Measurements from ENCODE around the gene DCD. TPM values are rescaled to one million over a fixed set of nuclear protein-coding genes. Genes with fewer than 3 reads are reported as not detected.
A peak's percentile ranks its signal among the peaks of the same experiment; 100 is the strongest.

DCD gene
- total RNA-seq, 1 donor from 2014 or later, result not detected

DNA sequence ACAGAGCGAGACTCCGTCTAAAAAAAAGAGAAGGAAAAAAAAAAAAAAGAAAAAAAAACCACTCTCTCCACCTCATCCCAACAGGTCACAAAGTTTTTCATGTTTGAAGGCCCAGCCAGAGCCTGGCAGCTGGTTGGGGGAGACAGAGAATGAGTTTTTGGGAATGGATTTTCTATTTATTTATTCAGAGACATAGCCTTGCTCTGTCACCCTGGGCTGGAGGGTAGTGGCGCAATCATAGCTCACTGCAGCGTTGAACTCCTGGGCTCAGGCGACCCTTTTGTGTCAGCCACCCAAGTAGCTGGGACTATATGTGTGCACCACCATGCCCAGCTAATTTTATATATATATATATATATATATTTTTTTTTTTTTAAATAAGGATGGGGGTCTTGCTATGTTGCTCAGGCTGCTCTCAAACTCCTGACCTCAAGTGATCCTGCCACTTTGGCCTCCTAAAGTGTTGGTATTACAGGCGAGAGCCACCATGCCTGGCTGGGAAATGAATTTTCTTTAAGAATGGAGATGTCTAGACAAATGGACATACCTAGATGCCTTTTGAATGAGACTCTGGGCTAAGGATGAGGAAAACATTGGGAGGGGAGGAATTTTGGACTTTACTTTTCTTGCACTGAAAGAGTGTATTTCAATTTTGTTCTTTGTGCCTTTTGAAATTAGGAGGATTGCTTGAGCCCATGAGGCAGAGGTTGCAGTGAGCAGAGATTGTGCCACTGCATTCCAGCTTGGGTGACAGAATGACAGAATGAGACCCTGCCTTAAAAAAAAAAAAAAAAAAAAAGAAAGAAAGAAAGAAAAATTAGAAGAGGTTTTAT, 42.8 kb downstream of the DCD start:
- peaks cover 34% of the 10 kb centered on the region for H3K27me3 Mint-ChIP-seq

DNA sequence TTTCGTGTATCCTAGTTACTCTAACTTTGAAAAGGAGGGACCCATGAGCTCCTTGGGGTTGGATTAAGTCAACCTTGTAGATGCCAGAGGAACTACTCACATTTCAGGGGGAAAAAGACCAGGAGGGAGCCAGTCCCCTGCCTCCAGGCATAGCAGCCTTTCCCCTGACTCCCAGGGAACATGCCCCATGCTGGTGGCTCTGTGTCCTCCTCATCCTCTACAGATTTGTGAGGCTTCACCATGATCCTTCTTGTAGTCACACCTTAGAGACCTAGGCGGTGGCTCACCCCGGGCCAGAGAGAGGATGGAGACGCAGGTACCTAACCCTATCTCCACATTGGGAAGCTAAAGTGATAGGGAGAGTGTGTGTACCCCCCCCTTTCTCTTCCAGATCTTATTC, 43.7 kb downstream of the DCD start:
- Mint-ChIP-seq H3K4me3 (no peak overlapping the region), H3K36me3 (no peaks in the 10 kb centered on the region), H3K27me3 (peaks cover 33% of the 10 kb centered on the region), H3K27ac (no peak overlapping the region), H3K4me1 (ENCODE audit: unreplicated experiment) (no peaks in the 10 kb centered on the region), H3K9me3 (no peaks in the 10 kb centered on the region)
- TF ChIP-seq, protein P1, sequence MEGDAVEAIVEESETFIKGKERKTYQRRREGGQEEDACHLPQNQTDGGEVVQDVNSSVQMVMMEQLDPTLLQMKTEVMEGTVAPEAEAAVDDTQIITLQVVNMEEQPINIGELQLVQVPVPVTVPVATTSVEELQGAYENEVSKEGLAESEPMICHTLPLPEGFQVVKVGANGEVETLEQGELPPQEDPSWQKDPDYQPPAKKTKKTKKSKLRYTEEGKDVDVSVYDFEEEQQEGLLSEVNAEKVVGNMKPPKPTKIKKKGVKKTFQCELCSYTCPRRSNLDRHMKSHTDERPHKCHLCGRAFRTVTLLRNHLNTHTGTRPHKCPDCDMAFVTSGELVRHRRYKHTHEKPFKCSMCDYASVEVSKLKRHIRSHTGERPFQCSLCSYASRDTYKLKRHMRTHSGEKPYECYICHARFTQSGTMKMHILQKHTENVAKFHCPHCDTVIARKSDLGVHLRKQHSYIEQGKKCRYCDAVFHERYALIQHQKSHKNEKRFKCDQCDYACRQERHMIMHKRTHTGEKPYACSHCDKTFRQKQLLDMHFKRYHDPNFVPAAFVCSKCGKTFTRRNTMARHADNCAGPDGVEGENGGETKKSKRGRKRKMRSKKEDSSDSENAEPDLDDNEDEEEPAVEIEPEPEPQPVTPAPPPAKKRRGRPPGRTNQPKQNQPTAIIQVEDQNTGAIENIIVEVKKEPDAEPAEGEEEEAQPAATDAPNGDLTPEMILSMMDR (conservative IDR thresholded peaks at IDR 0.05), result no peak
- no peak for DNase-seq (ENCODE audit: extremely low spot score, unreplicated experiment)

More for the DNA sequence above, 42.8 kb downstream of the DCD start:
- TF ChIP-seq, protein P1 (conservative IDR thresholded peaks at IDR 0.05), result no peak
- no peak for DNase-seq (ENCODE audit: extremely low spot score, unreplicated experiment)
- Mint-ChIP-seq H3K36me3 (no peaks in the 10 kb centered on the region), H3K9me3 (no peaks in the 10 kb centered on the region), H3K4me3 (no peak overlapping the region), H3K27ac (no peak overlapping the region), H3K4me1 (ENCODE audit: unreplicated experiment) (no peaks in the 10 kb centered on the region)

DNA sequence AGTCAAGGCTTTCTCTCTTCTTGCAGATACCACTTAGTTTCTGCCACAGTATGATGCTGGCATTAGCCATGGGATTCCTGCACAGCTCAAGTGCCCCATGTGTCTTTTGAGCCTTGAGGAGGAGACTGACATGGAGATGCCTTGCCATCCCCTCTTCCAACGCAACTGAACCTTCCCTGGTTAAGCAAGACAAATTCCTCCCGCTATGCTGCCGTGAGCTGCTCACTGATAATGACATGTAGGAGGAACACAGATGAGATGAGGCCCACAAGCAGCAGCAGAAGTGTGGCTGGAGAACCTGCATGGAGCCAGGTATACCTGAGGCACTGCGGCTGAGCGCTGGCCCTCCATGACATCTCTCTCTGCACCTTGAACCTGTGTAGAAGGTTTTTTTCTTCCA, 44.3 kb downstream of the DCD start:
- Mint-ChIP-seq H3K27ac (no peak overlapping the region), H3K36me3 (no peaks in the 10 kb centered on the region), H3K4me3 (no peak overlapping the region), H3K27me3 (peaks cover 35% of the 10 kb centered on the region), H3K4me1 (ENCODE audit: unreplicated experiment) (no peaks in the 10 kb centered on the region), H3K9me3 (no peaks in the 10 kb centered on the region)
- no peak for DNase-seq (ENCODE audit: extremely low spot score, unreplicated experiment)
- TF ChIP-seq, protein P1 (conservative IDR thresholded peaks at IDR 0.05), result no peak

DNA sequence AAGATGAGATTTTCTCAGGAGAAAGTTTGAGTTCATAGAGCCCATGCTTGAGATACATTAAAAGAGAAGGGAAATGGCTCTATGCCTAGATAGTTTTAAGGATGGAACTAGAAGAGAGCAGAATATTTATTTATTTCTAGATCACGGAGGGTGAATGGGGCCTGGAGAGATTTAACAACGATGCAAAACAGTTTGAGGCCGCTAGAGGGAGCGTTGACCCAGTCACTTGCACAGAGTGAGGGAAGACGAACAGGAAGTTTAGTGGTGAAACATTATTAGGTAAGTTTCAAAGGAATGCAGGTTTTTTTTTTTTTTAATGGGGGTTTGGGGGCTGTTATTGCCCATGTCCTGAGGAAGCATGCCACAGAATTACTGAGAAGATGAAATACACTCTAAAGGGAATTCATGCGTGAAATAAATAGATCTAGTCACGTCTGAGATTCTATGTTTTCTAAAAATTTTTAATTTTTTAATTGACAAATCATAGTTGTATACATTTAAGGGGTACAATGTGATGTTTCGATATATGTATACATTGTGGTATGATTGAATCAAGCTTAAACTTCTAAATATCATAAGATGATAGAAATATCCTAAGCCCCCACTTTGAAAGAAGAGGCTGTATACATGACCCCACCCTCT, 44.9 kb downstream of the DCD start:
- H3K9me3 Mint-ChIP-seq, result no peaks in the 10 kb centered on the region
- H3K27ac Mint-ChIP-seq, result no peak overlapping the region
- no peaks in the 10 kb centered on the region for H3K4me1 Mint-ChIP-seq (ENCODE audit: unreplicated experiment)
- no peak for DNase-seq (ENCODE audit: extremely low spot score, unreplicated experiment)
- no peaks in the 10 kb centered on the region for H3K36me3 Mint-ChIP-seq
- TF ChIP-seq, protein P1 (conservative IDR thresholded peaks at IDR 0.05), result peak; percentile 85
- peaks cover 33% of the 10 kb centered on the region for H3K27me3 Mint-ChIP-seq
- H3K4me3 Mint-ChIP-seq, result no peak overlapping the region

DNA sequence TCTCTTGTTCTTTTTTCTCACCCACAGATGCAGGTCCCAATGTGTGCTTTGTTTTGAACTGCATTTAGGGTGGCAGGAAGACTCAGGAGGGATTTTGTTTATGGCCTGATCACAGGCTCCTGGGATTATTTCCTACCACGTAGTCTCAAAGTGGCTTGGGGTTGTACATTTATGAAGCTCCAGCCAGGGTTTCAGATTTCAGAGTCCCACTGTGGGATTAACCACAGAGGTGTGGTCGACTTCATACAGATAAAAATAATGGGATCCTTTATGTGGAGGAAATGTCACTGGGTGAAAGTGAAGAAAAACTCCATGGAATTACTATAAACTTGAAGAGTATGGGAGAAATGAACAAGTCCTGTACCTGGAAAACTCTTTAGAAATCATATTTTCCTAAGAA, 45.5 kb downstream of the DCD start:
- H3K27me3 Mint-ChIP-seq, result peaks cover 31% of the 10 kb centered on the region
- H3K9me3 Mint-ChIP-seq, result no peaks in the 10 kb centered on the region
- no peaks in the 10 kb centered on the region for H3K36me3 Mint-ChIP-seq
- H3K4me3 Mint-ChIP-seq, result no peak overlapping the region
- H3K4me1 Mint-ChIP-seq (ENCODE audit: unreplicated experiment), result no peaks in the 10 kb centered on the region
- no peak for DNase-seq (ENCODE audit: extremely low spot score, unreplicated experiment)
- no peak overlapping the region for H3K27ac Mint-ChIP-seq
- TF ChIP-seq, protein P1 (conservative IDR thresholded peaks at IDR 0.05), result no peak

Measured in type B pancreatic cell (in vitro differentiated cells).